Ovary (tissue), 9 donors: ENCODE results near the gene CCDC50. TPM values are rescaled to one million over a fixed set of nuclear protein-coding genes. Genes with fewer than 3 reads are reported as not detected.

Source experiments
- DNase-seq, 5 donors: peaks; one replicate each; pipeline ENCODE4 v3.0.0-alpha.2; 2019 to 2020
- H3K27ac ChIP-seq, 2 donors: fragments of 200-600 bp; one replicate each; pipeline versions ENCODE4 v1.5.1 to v1.8.0; 2019 to 2022
- H3K27me3 ChIP-seq: fragments of 200-600 bp; one replicate; pipeline ENCODE4 v1.8.0; 2022
- H3K36me3 ChIP-seq: fragments of 200-600 bp; sonication (generic); one replicate; pipeline ENCODE4 v1.5.1; 2019
- H3K4me1 ChIP-seq: one replicate; pipeline ENCODE4 v1.8.1; 2013; ENCODE audit warnings: mild to moderate bottlenecking, moderate library complexity; ENCODE audit not compliant: insufficient read depth
- H3K4me3 ChIP-seq: fragments of 200-600 bp; sonication (generic); one replicate; pipeline ENCODE4 v1.5.1; 2017
- H3K9me3 ChIP-seq, 2 donors: fragments of 200-600 bp in 1 of 2; sonication (generic) in 1 of 2; one replicate each; pipeline versions ENCODE4 v1.5.1 to v1.8.1; 2013 to 2019; ENCODE audit warnings: mild to moderate bottlenecking in 1 of 2, moderate library complexity in 1 of 2
- CTCF ChIP-seq, 3 donors: fragments of 450-650 bp in 2 of 3; fragments of 200-600 bp in 1 of 3; IDR thresholded peaks; one replicate each; pipeline versions ENCODE4 v1.5.1 to v1.8.0; 2016 to 2022; ENCODE audit warnings: antibody characterized with exemption in 3 of 3, mild to moderate bottlenecking in 1 of 3
- EP300 ChIP-seq: sonication (generic); formaldehyde crosslinking; IDR thresholded peaks from one replicate; pipeline ENCODE4 v1.6.1; 2017; ENCODE audit warnings: antibody characterized with exemption
- POLR2A ChIP-seq: fragments of 450-650 bp; IDR thresholded peaks from one replicate; pipeline ENCODE4 v1.6.1; 2017; ENCODE audit warnings: antibody characterized with exemption, mild to moderate bottlenecking, moderate library complexity
- WGBS, 3 donors: extraction: QIAGEN DNeasy Blood & Tissue Kit in 1 of 3; methylation state at CpG; one replicate each; pipeline versions ENCODE4 v1.1.5 to v1.1.7; 2013 to 2017; 5-methylcytosine and 5-hydroxymethylcytosine counted together
- intact Hi-C, 4 donors: fragments of 100-400 bp; cut with DNase I; formaldehyde crosslinking; loops; one replicate each; pipeline versions ENCODE4 v1.11.0 to v1.15.1; 2022 to 2023
- polyA plus RNA-seq, 2 donors: library from polyadenylated mRNA; stranded (reverse); fragments of 200-250 nt in 1 of 2; fragments of 350-450 nt in 1 of 2; fragmentation: Illumina TruSeq in 1 of 2; extraction: RNeasy Lipid Tissue Mini Kit (QIAGEN cat#74804) in 1 of 2; gene quantifications; one replicate each; pipeline ENCODE4 v1.2.3, GENCODE V29; 2013 to 2014
- total RNA-seq, 7 donors: library from RNA; depleted of rRNA in 2 of 7; stranded (reverse); fragments of >200 nt in 2 of 7; fragmentation: NEBNext Ultra II Directional in 3 of 7; extraction: Animal tissue kit (Norgen Biotek cat#: 25700) in 3 of 7; gene quantifications; one replicate each; pipeline versions ENCODE4 v1.1.0 to v1.2.4, GENCODE V29; 2016 to 2023
- donor health status: DM: no; HTN: no; CAD: no; lungs with moderate emphysema.
- donor health status: DM: no; HTN: no; CAD: no.
- donor health status: Bipolar disorder and iron deficiency.
- donor health status: DM: yes; HTN: yes; CAD: no.
- donor health status: DM: no; HTN: no; CAD: no.
- donor health status: DM: yes; HTN: yes; CAD: no.

The CCDC50 gene
- total and polyA plus RNA-seq, 9 donors, result 39.6 to 85.9 (median 75.2) TPM

DNA sequence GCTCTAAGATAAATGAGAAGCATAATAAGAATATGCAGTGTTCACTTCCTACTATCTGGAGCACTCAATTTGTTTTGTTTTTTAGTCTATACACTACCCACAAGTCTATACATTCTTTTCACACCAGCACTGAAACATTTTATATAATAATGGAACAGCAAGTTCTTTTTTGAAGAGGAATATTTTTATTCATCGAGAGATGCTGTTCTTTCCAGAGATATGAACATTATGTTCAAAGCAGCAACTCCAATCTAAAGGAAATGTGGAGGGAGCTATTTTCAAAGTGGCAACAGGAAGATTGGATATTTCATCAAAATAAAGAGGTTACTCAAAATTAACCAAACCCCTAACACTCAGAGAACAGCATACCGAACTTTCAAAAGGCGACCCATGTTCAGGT is 115.4 kb downstream of the CCDC50 start:
- TF ChIP-seq POLR2A (no peak), EP300 (no peak), CTCF (IDR thresholded peaks at IDR 0.05) (no peak)
- Histone ChIP-seq H3K4me3 (no peak overlapping the region), H3K27ac (no peak overlapping the region), H3K36me3 (no peaks in the 10 kb centered on the region), H3K4me1 (no peaks in the 10 kb centered on the region), H3K9me3 (no peaks in the 10 kb centered on the region), H3K27me3 (no peaks in the 10 kb centered on the region)
- intact Hi-C loops, result no loop called here
- WGBS, 3 donors, result 75 to 90% (median 76%) methylated on average over 3 of the region's 3 CpGs
- no peak for DNase-seq

Other genes with a start within 250 kb of the CCDC50 start
- under 1 TPM in 2 of 7 donors, not detected in 5; 0.27 to 0.43 TPM for gene OSTN, start 130.2 kb upstream of the CCDC50 start, total RNA-seq
- under 1 TPM; 0.02 to 0.27 TPM for gene OSTN, start 130.2 kb upstream of the CCDC50 start, polyA plus RNA-seq
- gene UTS2B, start 1.1 kb downstream of the CCDC50 start, total RNA-seq, result 1 to 10 TPM in 1 of 7 donors, under 1 TPM in 6; 0.60 to 1.0 (median 0.94) TPM
- gene UTS2B, start 1.1 kb downstream of the CCDC50 start, polyA plus RNA-seq, result under 1 TPM; 0.63 to 0.80 TPM
- gene PYDC2, start 131.8 kb downstream of the CCDC50 start, total RNA-seq, result 1 to 10 TPM in 1 of 7 donors, not detected in 6; 1.1 TPM
- gene PYDC2, start 131.8 kb downstream of the CCDC50 start, polyA plus RNA-seq, result not detected